ENCODE data around the gene AP4S1.
A peak's percentile ranks its signal among the peaks of the same experiment; 100 is the strongest.

The AP4S1 gene

DNA sequence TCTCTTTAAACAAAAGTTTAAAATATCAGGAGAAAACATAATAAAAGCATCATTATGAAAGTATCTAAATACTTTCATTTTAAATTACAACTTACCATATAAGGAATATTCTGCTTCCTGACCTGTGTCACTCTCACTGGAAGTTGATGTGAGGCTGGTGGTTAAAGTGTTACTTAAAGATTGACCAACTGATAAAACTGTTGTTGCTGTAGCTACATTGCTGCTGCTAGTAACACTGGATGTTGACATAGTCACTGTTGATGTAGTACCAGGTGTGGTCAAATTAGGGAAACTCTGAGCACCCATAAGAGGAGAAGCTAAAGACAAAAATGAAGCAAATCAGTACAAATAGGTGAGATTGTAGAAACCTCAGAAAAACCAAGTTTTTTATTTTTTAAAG, 102.2 kb downstream of the AP4S1 start:
- FAIRE-seq (no peak), DNase-seq (ENCODE audit: insufficient read length, low spot score) (peak; percentile 9)

GRCh38 chr14:31128601-31129526, 103.4 kb downstream of the AP4S1 start:
- FAIRE-seq (peak; percentile 81), DNase-seq (ENCODE audit: insufficient read length, low spot score) (peak; percentile 8)

DNA sequence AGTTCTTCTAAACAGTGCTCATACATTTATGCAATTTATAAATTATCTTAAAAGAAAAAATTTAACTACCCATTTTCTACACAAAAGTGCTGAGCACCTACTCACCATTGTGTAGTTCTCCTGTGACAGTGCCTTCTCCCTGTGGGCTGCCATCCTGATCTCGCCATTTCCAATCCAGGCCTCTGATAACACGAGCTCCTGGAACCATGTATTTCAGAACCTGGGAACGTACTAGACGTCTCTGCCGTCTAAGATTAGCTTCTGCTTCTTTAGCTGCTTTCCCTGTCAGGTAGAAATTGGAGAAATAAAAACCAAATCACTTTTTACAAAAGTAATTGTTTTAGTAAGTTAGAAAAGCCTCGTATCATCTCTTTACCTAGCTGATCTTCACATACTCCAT, 107.7 kb downstream of the AP4S1 start:
- FAIRE-seq (no peak), DNase-seq (ENCODE audit: insufficient read length, low spot score) (no peak)

- FAIRE-seq (no peak), DNase-seq (ENCODE audit: insufficient read length, low spot score) (no peak)
Measured at GRCh38 chr14:31137214-31137889, 111.9 kb downstream of the AP4S1 start.

DNA sequence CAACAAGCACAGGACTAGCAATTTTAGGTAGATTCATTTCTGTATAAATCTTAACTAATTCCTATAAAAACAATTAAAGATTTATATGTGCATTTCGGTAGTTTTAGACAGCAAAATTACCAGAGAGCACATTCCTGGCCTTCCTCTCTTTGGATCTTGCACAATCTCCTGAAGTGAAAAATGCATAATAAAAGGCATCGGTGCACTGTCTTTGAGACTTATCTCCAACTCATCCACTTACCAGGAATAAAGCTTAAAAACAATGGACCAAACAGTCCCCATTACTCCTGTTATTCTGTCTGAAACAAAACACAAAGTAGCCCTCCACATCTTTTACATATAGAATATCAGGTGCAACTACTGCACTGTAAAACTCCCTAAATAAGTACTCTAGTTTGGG, 112.9 kb downstream of the AP4S1 start:
- FAIRE-seq (no peak), DNase-seq (ENCODE audit: insufficient read length, low spot score) (no peak)

DNA sequence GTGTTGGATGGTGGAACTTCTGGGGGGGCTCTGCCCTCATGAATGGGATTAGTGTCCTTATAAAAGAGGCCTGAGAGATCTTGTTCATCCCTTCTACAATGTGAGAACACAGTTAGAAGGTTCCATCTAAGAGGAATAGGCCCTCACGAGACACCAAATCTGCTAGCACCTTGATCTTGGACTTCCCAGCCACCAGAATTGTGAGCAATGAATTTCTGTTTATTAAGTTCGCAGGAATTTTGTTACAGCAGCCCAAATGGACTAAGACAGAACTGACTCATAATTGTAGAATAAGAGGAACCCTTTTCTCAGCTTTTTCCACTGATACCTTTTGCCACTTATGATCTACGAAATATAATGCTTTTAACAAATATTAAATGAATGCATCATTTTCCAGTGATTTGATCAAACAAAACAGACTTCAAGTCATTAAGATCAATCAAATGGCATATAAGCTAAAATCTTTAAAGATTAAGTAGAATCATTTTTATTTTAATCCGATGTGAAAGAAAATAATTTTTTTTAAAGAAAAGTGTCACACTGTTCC, 113.9 kb downstream of the AP4S1 start:
- DNase-seq (ENCODE audit: insufficient read length, low spot score) (no peak), FAIRE-seq (no peak)

- DNase-seq (ENCODE audit: insufficient read length, low spot score) (no peak), FAIRE-seq (no peak)
Measured at GRCh38 chr14:31142455-31143087, 117.1 kb downstream of the AP4S1 start.

Data from GM19239 (cell line).